AG09319 (cell line): Measurements from ENCODE around the gene C2orf68.
"Not testable (repeated sequence)": the region's sequence is repeated elsewhere in the genome, so short reads cannot be mapped to it uniquely, and the experiment has no call there.

ENCODE experiments used
- DNase-seq: peaks from one replicate; pipeline ENCODE4 v3.0.0-alpha.2; 2010; ENCODE audit warnings: low read depth; ENCODE audit errors: extremely low read depth
- TF ChIP-seq, protein P1 (sequence below): IDR thresholded peaks from 2 replicates; pipeline ENCODE4 v1.5.1; 2011; ENCODE audit warnings: low read depth, mild to moderate bottlenecking, inconsistent platforms, low read length, moderate library complexity

Gene C2orf68, protein sequence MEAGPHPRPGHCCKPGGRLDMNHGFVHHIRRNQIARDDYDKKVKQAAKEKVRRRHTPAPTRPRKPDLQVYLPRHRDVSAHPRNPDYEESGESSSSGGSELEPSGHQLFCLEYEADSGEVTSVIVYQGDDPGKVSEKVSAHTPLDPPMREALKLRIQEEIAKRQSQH

DNA sequence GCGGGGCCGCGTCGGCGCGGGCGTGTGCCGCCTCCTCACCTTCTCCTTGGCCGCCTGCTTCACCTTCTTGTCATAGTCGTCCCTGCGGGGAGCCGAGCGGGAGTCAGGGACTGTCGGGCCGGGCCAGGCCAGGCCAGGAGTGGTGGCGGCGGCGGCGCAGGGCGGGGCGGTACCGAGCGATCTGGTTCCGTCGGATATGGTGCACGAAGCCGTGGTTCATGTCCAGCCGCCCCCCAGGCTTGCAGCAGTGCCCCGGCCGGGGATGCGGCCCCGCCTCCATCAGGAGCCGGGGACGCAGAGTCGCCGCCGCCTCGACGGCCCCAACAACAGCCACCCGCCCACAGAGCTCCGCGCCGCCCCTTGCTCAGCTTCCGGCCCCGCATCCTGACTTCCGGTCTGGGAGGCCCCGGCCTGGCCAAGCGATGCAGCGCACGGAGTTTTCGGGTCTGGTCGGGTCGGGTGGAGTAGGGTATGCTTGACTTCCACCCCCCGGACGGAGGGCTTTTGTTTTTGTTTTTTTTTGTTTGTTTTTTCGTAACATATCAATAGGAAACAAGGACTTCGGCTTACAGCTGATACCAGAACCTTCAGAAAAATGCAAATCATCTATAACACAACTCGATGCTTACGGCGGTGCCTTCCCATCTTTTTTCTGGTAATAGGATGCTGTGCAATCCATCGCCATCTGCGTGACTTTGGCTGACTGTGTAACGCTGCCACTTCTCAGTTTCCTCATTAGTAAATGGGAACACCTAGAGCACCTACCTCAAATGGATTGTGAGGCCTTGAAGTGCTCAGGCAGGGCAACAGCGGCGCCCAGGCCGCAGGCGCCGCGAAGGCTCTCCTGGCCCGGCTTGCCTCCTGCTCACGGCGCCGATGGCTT, at the start of gene C2orf68:
Gene C2orf68, minus strand, starts transcription at position 362 of the 883 bp plus-strand sequence. Its CDS starts 82 bp downstream, at position 280.
- TF ChIP-seq, protein P1, sequence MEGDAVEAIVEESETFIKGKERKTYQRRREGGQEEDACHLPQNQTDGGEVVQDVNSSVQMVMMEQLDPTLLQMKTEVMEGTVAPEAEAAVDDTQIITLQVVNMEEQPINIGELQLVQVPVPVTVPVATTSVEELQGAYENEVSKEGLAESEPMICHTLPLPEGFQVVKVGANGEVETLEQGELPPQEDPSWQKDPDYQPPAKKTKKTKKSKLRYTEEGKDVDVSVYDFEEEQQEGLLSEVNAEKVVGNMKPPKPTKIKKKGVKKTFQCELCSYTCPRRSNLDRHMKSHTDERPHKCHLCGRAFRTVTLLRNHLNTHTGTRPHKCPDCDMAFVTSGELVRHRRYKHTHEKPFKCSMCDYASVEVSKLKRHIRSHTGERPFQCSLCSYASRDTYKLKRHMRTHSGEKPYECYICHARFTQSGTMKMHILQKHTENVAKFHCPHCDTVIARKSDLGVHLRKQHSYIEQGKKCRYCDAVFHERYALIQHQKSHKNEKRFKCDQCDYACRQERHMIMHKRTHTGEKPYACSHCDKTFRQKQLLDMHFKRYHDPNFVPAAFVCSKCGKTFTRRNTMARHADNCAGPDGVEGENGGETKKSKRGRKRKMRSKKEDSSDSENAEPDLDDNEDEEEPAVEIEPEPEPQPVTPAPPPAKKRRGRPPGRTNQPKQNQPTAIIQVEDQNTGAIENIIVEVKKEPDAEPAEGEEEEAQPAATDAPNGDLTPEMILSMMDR: no peak
- DNase-seq: no peak

DNA sequence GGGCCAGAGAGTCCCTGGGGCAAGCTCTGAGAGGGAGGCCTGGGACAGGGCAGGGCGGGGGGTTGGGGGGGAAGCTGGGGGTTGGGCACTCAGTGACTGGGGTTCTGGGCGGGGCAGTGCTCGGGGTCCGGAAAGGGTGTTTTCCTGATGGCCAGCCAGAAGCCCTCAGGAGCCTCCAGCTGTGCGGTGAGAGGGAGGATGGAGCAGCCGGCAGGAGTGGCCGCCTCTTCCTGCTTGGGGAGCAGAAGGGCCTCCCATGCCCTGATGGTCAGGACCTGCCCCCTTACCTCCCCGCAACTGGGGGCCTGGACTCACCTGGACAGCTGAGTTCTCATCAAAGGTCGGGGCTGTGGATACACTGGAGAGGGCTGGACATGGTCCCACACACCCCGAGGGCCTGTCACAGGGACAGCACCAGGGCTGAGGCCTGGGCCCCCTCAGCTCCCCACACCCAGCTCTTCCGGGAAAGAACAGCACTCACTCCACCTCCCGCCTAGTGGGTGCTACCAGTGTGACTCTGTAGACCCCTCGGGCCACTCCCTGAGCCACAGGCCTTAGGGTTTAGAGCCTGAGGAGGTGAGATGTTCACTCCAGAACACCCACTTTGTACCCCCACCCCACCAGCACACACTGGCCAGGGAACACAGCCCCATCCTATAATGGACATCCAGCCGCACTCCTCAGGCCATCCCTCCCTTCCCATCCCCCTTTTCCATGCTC, 49.4 kb upstream of the C2orf68 start:
- TF ChIP-seq, protein P1: no peak
- no peak for DNase-seq

DNA sequence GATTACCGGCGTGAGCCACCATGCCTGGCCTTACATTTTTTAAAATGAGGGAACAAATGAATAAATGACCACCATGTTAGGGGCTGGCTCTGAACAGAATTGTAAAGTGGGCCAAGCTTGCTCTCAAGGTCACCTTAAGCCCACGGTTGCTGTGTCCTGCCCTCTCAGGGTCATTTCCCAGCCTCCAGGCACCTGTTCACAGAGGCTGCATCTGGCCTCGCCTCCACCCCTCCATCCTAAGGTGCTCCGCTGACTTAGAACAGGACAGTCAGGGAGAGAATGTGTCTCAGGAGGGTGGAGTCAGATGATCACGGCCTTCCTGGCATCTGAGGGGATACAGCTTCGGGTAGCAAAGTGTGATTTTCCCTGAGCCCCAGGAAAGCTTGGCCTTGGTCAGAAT, 48.9 kb upstream of the C2orf68 start:
- DNase-seq: no peak
- TF ChIP-seq, protein P1: no peak

DNA sequence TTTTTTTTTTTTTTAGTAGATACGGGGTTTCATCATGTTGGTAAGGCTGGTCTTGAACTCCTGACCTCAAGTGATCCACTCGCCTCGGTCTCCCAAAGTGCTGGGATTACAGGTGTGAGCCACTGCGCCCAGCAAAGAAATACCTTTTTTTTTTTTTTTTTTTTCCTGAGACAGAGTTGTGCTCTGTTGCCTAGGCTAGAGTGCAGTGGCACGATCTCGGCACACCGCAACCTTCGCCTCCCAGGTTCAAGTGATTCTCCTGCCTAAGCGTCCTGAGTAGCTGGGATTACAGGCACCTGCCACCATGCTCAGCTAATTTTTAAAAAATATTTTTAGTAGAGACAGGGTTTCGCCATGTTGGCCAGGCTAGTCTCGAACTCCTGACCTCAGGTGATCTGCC, 48.4 kb upstream of the C2orf68 start:
- not testable (repeated sequence) for DNase-seq

DNA sequence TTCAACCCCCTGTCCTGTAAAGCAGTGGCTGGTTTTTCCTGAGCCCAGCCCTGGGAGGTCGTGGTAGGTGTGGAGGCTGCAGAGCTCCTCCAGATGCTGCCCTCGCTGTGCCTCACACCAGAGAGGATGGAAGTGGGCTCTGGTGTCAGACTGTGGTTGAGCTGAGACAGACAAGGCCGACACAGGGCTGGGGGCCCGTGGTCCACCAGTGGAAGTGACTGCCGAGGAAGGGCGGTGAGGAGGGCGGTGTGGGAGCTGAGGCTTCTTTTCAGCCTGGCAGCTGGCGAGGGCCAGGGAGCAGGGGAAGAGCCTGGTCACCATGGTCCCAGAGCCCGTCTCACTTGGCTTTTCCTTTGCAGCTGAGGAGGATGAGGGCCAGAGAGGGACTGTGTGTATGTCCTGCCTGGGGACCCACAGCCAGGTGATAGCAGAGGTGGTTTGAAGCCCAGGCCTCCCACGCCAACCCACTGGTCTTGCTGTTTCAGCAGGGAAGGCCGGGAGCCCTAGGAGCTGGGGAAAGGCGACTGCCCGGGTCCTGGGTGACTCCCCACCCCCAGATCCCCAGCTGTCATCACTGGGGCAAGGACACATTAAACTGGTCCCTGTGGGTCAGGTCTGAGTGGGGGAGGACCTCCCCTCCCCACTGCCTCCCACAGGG, 47.6 kb upstream of the C2orf68 start:
- TF ChIP-seq, protein P1: no peak
- DNase-seq: no peak

DNA sequence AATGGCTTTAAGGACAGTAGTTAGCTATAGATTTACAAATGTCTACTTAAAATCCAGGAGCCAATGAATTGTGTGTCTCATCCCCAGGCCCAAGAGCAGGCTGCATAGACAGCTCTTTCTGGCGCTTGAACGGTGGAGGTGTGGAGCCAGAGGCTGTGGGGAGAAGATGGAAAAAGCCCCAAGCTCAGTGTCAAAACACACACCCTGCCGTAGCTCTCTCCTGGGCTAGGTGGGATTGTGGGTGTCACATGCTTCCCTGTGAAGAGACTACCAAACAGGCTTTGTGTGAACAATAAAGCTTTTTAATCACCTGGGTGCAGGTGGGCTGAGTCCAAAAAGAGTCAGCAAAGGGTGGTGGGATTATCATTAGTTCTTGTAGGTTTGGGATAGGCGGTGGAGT, 45.5 kb upstream of the C2orf68 start:
- not testable (repeated sequence) for DNase-seq

DNA sequence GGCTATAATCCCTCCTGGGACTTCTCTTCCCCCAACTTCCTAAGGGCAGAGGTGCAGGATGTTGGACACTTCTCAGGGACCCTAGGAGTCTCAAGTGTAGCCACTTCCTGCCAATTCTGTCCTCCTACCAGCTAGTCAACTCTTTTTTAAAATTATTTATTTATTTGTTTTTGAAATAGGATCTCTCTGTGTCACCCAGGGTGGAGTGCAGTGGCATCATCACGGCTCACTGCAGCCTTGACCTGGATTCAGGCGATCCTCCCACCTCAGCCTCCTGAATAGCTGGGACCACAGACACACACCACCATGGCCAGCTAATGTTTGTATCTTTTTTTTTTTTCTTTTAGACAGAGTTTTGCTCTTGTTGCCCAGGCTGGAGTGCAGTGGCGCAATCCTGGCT, 44.6 kb upstream of the C2orf68 start:
- DNase-seq: no peak
- TF ChIP-seq, protein P1: no peak
